K562 (cell line): ENCODE data around the gene ABHD5. TPM values are rescaled to one million over a fixed set of nuclear protein-coding genes. Genes with fewer than 3 reads are reported as not detected.

Experiments
- ATAC-seq: fragments of 200-7000 bp; cut with Tn5 transposase; 3 replicates; pipeline ENCODE4 v1.9.1; 2020; ENCODE audit warnings: moderate library complexity
- BruUV-seq: library from RNA; stranded (reverse); fragments of 400-500 nt; replicated peaks from 2 replicates; lab custom pipeline; 2021; lab: Mats Ljungman, UMichigan
- CTCF ChIA-PET: fragments of 300-600 bp; formaldehyde crosslinking; extraction: SDS; loops from one replicate; lab custom pipeline; 2021; ENCODE audit warnings: low intra/inter-chr PET ratio; lab: Yijun Ruan, JAX
- POLR2A ChIA-PET: fragments of 300-600, 350-650 bp; sonication (Branson Sonifier 250); formaldehyde crosslinking; extraction: SDS; loops from one replicate; lab custom pipeline; 2021; ENCODE audit warnings: antibody characterized with exemption, inconsistent platforms; lab: Yijun Ruan, JAX
- DNase-seq, 4 experiments: peaks; one replicate each; pipeline versions ENCODE4 v3.0.0 to v3.0.0-alpha.2; 2011 to 2018; ENCODE audit warnings: low spot score in 3 of 4, mixed read lengths in 3 of 4; ENCODE audit errors: extremely low read depth in 1 of 4
- FAIRE-seq: peaks from 2 replicates; lab custom pipeline; 2011; peaks lifted over from hg19 to GRCh38; lab: Jason Lieb, UNC
- H2AFZ ChIP-seq: 2 replicates; pipeline ENCODE4 v1.6.0; 2011; ENCODE audit warnings: low read depth, low read length, control low read depth, inconsistent platforms
- H3K27ac ChIP-seq: fragments of 200-600 bp; 3 replicates; pipeline ENCODE4 v1.8.0; 2011; ENCODE audit warnings: low read depth, mild to moderate bottlenecking, control low read depth, inconsistent platforms, low read length, moderate library complexity, mixed read lengths; ENCODE audit errors: extremely low read depth
- H3K27me3 ChIP-seq, 2 experiments: fragments of 300-600 bp in 1 of 2; 2 replicates in 1 of 2; 3 replicates in 1 of 2; pipeline versions ENCODE4 v1.6.0 to v1.8.0; 2011; ENCODE audit warnings: inconsistent platforms in 2 of 2, low read length in 2 of 2, mild to moderate bottlenecking in 1 of 2, mixed read lengths in 1 of 2, moderate library complexity in 1 of 2; ENCODE audit not compliant: control insufficient read depth in 2 of 2, insufficient read depth in 2 of 2
- H3K36me3 ChIP-seq: fragments of 300-600 bp; 3 replicates; pipeline ENCODE4 v1.8.0; 2011; ENCODE audit warnings: mild to moderate bottlenecking, low read length, inconsistent platforms; ENCODE audit not compliant: control insufficient read depth, insufficient read depth
- H3K4me1 ChIP-seq, 2 experiments: fragments of 200-600 bp in 1 of 2; replicated peaks in 1 of 2; 2 replicates in 1 of 2; 3 replicates in 1 of 2; pipeline versions ENCODE4 v1.5.1 to v1.8.0; 2011; ENCODE audit warnings: inconsistent platforms in 2 of 2, low read length in 2 of 2, mild to moderate bottlenecking in 1 of 2, mixed read lengths in 1 of 2, moderate library complexity in 1 of 2; ENCODE audit not compliant: control insufficient read depth in 2 of 2, insufficient read depth in 2 of 2
- H3K4me2 ChIP-seq: 2 replicates; pipeline ENCODE4 v1.6.1; 2011; ENCODE audit warnings: low read length, control low read depth, inconsistent platforms, mixed read lengths; ENCODE audit not compliant: insufficient read depth
- H3K4me3 ChIP-seq: fragments of 200-600 bp; sonication (generic), shearing (Covaris generic); 2 replicates; pipeline ENCODE4 v1.5.1; 2016; ENCODE audit warnings: control low read depth, inconsistent platforms
- H3K79me2 ChIP-seq: fragments of 200-600 bp; 3 replicates; pipeline ENCODE4 v1.8.0; 2011; ENCODE audit warnings: low read length, inconsistent platforms; ENCODE audit not compliant: control insufficient read depth, insufficient read depth
- H3K9ac ChIP-seq, 2 experiments: 2 replicates each; pipeline versions ENCODE4 v1.6.0 to v1.6.1; 2011; ENCODE audit warnings: low read depth in 2 of 2, low read length in 2 of 2, control low read depth in 1 of 2, inconsistent platforms in 1 of 2, mild to moderate bottlenecking in 1 of 2, mixed read lengths in 1 of 2; ENCODE audit not compliant: insufficient read depth in 1 of 2
- H3K9me1 ChIP-seq: one replicate; pipeline ENCODE4 v1.6.0; 2011; ENCODE audit warnings: inconsistent platforms, mild to moderate bottlenecking, low read length, moderate library complexity; ENCODE audit not compliant: control insufficient read depth, insufficient read depth
- H3K9me3 ChIP-seq: replicated peaks from 2 replicates; pipeline ENCODE4 v1.5.1; 2011; ENCODE audit warnings: low read depth, low read length, inconsistent platforms; ENCODE audit not compliant: control insufficient read depth, insufficient read depth
- H4K20me1 ChIP-seq: replicated peaks from 2 replicates; pipeline ENCODE4 v1.6.1; 2011; ENCODE audit warnings: low read length, inconsistent platforms, mixed read lengths; ENCODE audit not compliant: control insufficient read depth, insufficient read depth
- BCLAF1 ChIP-seq, 2 experiments: fragments of 450-650 bp in 1 of 2; IDR thresholded peaks; 2 replicates each; pipeline ENCODE4 v1.6.1; 2011 to 2017; ENCODE audit warnings: low read depth in 2 of 2, antibody characterized with exemption in 1 of 2, borderline replicate concordance in 1 of 2, low read length in 1 of 2, mild to moderate bottlenecking in 1 of 2, mixed read lengths in 1 of 2; ENCODE audit not compliant: control insufficient read depth in 1 of 2
- CEBPG ChIP-seq, 3 experiments: fragments of 200-800 bp in 1 of 3; sonication (Bioruptor generic) in 1 of 3; sonication (generic) in 1 of 3; formaldehyde crosslinking in 1 of 3; IDR thresholded peaks in 2 of 3; conservative IDR thresholded peaks in 1 of 3; 2 replicates each; pipeline versions ENCODE4 v1.6.1 to v1.8.0; 2016 to 2022; ENCODE audit warnings: missing compliant biosample characterization in 2 of 3, missing genetic modification characterization in 2 of 3, mild to moderate bottlenecking in 1 of 3, missing genetic modification reagents in 1 of 3
- CHD4 ChIP-seq: fragments of 200-600 bp; sonication (generic); IDR thresholded peaks from 3 replicates; pipeline ENCODE4 v1.6.1; 2012; ENCODE audit warnings: low read depth, mild to moderate bottlenecking, mixed read lengths, low read length, inconsistent platforms; ENCODE audit not compliant: insufficient read depth, insufficient replicate concordance, poor library complexity, severe bottlenecking
- ETV5 ChIP-seq: sonication (generic); formaldehyde crosslinking; IDR thresholded peaks from 2 replicates; pipeline ENCODE4 v1.4.0; 2020; ENCODE audit warnings: low read depth, mild to moderate bottlenecking, missing genetic modification reagents
- MAZ ChIP-seq, 2 experiments: fragments of 450-650 bp in 1 of 2; sonication (generic) in 1 of 2; formaldehyde crosslinking; IDR thresholded peaks in 1 of 2; conservative IDR thresholded peaks in 1 of 2; 2 replicates each; pipeline versions ENCODE4 v1.4.0 to v1.5.0; 2020; ENCODE audit warnings: mild to moderate bottlenecking in 1 of 2, missing genetic modification reagents in 1 of 2
- MEIS2 ChIP-seq: fragments of 450-650 bp; IDR thresholded peaks from 2 replicates; pipeline ENCODE4 v1.6.1; 2014; ENCODE audit warnings: mild to moderate bottlenecking; ENCODE audit not compliant: partially characterized antibody
- POLR3G ChIP-seq: IDR thresholded peaks from 2 replicates; pipeline ENCODE4 v1.6.1; 2011; ENCODE audit not compliant: insufficient read length, insufficient replicate concordance; ENCODE audit errors: extremely low read depth
- POU5F1 ChIP-seq: fragments of 150-350 bp; IDR thresholded peaks from 2 replicates; pipeline ENCODE4 v1.6.1; 2014; ENCODE audit warnings: borderline replicate concordance, low read length, low read depth, mild to moderate bottlenecking; ENCODE audit not compliant: partially characterized antibody
- RFX1 ChIP-seq: fragments of 450-650 bp; IDR thresholded peaks from 2 replicates; pipeline ENCODE4 v1.6.1; 2016; ENCODE audit warnings: mild to moderate bottlenecking, moderate library complexity
- SIN3A ChIP-seq, 2 experiments: fragments of 150-350 bp in 1 of 2; IDR thresholded peaks; 2 replicates each; pipeline ENCODE4 v1.6.1; 2011 to 2016; ENCODE audit warnings: borderline replicate concordance in 2 of 2, low read depth in 2 of 2, low read length in 2 of 2, mild to moderate bottlenecking in 2 of 2, moderate library complexity in 2 of 2; ENCODE audit not compliant: control insufficient read depth in 1 of 2
- SMC3 ChIP-seq: conservative IDR thresholded peaks from 2 replicates; pipeline ENCODE4 v1.6.1; 2011; ENCODE audit warnings: low read depth, low read length, improper control_type of control experiment; ENCODE audit not compliant: insufficient read depth
- THRAP3 ChIP-seq: fragments of 450-650 bp; IDR thresholded peaks from 2 replicates; pipeline ENCODE4 v1.6.1; 2016; ENCODE audit warnings: mild to moderate bottlenecking, inconsistent platforms, borderline replicate concordance
- ZNF347 ChIP-seq: fragments of 450-650 bp; formaldehyde crosslinking; IDR thresholded peaks from 2 replicates; pipeline ENCODE4 v1.4.0; 2020; ENCODE audit warnings: low read depth, mild to moderate bottlenecking, moderate library complexity
- in situ Hi-C: fragments of 300-500 bp; cut with MboI; formaldehyde crosslinking; loops from 4 replicates; pipeline ENCODE4 v1.15.0; 2018; ENCODE audit warnings: inconsistent platforms, mixed read lengths
- intact Hi-C: fragments of 100-400 bp; cut with micrococcal nuclease; formaldehyde crosslinking; loops from 2 replicates; pipeline ENCODE4 v1.14.2; 2022
- polyA plus RNA-seq, 8 experiments: library from polyadenylated mRNA; depleted of rRNA in 4 of 8; stranded (reverse) in 5 of 8; unstranded in 3 of 8; fragments of >200 nt; fragmentation: Nextera tagmentation in 2 of 8; fragmentation: Illumina TruSeq in 1 of 8; extraction: Ambion mirVana in 2 of 8; extraction: Trizol in 1 of 8; gene quantifications; 2 replicates each; pipeline versions ENCODE4 v1.2.1 to v1.2.3, GENCODE V29; 2011 to 2014; ENCODE audit warnings: inconsistent platforms in 1 of 8, missing spikeins in 1 of 8
- total RNA-seq, 7 experiments: library from RNA; depleted of rRNA in 6 of 7; stranded (reverse); fragments of >200 nt in 6 of 7; fragmentation: Illumina TruSeq in 2 of 7; extraction: Trizol in 2 of 7; gene quantifications; 2 replicates each; pipeline versions ENCODE4 v1.2.1 to v1.2.3, GENCODE V29; 2011 to 2021; ENCODE audit warnings: low replicate concordance in 1 of 7
- TF ChIP-seq, protein P1 (sequence below): sonication (generic); formaldehyde crosslinking; IDR thresholded peaks from 2 replicates; pipeline ENCODE4 v1.8.1; 2023; ENCODE audit warnings: mild to moderate bottlenecking, missing genetic modification reagents

The ABHD5 gene
- total and polyA plus RNA-seq, 9 of the 15 experiments (the other 6 are each of a cell fraction or from before 2014, with no cell fraction given) = 27.8 to 61.7 (median 39.9) TPM

GRCh38 chr3:43695863-43696262 is 5.1 kb downstream of the ABHD5 start:
- intact Hi-C loops (no loop called here), in situ Hi-C loops (no loop called here)
- Histone ChIP-seq H3K79me2 (peaks cover 96% of the 10 kb centered on the region), H3K9me3 (no peaks in the 10 kb centered on the region), H3K9ac (peak overlapping the region in 1 of 2 experiments; percentile 16; a peak in 2 of 4 replicates), H3K27me3 (no peaks in the 10 kb centered on the region), H3K4me1 (peaks cover 13 to 40% of the 10 kb centered on the region in 2 experiments), H2AFZ (no peak overlapping the region), H4K20me1 (peaks cover 26% of the 10 kb centered on the region; the same call in 1 of the 2 replicates), H3K27ac (peak overlapping the region; percentile 9; the same call in 1 of the 3 replicates), H3K4me2 (peak overlapping the region; percentile 32), H3K4me3 (no peak overlapping the region), H3K36me3 (peaks cover 41% of the 10 kb centered on the region), H3K9me1 (no peaks in the 10 kb centered on the region)
- ChIA-PET POLR2A (interaction anchor here (0.6 to 1.4 kb wide), 6 partner anchors 9 to 986 kb away, joined by 3 to 6 read pairs (median 4); no protein-coding TSS in a partner anchor), CTCF (interaction anchor here (0.6 kb wide), 1 partner anchor 148 kb away, joined by 3 read pairs; no protein-coding TSS in a partner anchor)
- no peak for ATAC-seq
- DNase-seq = no peak
- no TSS peak for BruUV-seq
- FAIRE-seq = no peak
- TF ChIP-seq ZNF347 (CRISPR knock-in tag) = no peak
- TF ChIP-seq THRAP3 = no peak
- no peak for TF ChIP-seq RFX1
- TF ChIP-seq MAZ (CRISPR knock-in tag; conservative IDR thresholded peaks at IDR 0.05 in 1 of 2, IDR thresholded peaks at IDR 0.05 in 1 of 2) = no peak
- TF ChIP-seq SIN3A (IDR thresholded peaks at IDR 0.05; ENCODE audit: borderline replicate concordance in 2 of 2, control insufficient read depth in 1 of 2, low read depth in 2 of 2, low read length in 2 of 2) = no peak
- TF ChIP-seq ETV5 (CRISPR knock-in tag) = no peak
- TF ChIP-seq CEBPG (CRISPR knock-in tag; IDR thresholded peaks at IDR 0.05) = no peak
- 0 out of 4 replicates have a peak, but pooled peaks of 1 of the 2 experiments have one; percentile 8 for TF ChIP-seq CEBPG (tag; conservative IDR thresholded peaks at IDR 0.05 in 1 of 2, IDR thresholded peaks at IDR 0.05 in 1 of 2)
- peak; percentile 9 for TF ChIP-seq MEIS2
- TF ChIP-seq CHD4 = no peak
- TF ChIP-seq, protein P1, sequence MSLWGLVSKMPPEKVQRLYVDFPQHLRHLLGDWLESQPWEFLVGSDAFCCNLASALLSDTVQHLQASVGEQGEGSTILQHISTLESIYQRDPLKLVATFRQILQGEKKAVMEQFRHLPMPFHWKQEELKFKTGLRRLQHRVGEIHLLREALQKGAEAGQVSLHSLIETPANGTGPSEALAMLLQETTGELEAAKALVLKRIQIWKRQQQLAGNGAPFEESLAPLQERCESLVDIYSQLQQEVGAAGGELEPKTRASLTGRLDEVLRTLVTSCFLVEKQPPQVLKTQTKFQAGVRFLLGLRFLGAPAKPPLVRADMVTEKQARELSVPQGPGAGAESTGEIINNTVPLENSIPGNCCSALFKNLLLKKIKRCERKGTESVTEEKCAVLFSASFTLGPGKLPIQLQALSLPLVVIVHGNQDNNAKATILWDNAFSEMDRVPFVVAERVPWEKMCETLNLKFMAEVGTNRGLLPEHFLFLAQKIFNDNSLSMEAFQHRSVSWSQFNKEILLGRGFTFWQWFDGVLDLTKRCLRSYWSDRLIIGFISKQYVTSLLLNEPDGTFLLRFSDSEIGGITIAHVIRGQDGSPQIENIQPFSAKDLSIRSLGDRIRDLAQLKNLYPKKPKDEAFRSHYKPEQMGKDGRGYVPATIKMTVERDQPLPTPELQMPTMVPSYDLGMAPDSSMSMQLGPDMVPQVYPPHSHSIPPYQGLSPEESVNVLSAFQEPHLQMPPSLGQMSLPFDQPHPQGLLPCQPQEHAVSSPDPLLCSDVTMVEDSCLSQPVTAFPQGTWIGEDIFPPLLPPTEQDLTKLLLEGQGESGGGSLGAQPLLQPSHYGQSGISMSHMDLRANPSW (CRISPR knock-in tag) = no peak
- TF ChIP-seq POU5F1 = no peak
- TF ChIP-seq SMC3 = no peak
- TF ChIP-seq BCLAF1 (IDR thresholded peaks at IDR 0.05; ENCODE audit: borderline replicate concordance in 1 of 2, control insufficient read depth in 1 of 2, low read depth in 2 of 2, low read length in 1 of 2) = no peak
- no peak for TF ChIP-seq POLR3G
